GM23338 (cell line): ENCODE measurements around the gene MYO3B. TPM values are rescaled to one million over a fixed set of nuclear protein-coding genes. Genes with fewer than 3 reads are reported as not detected.

Source experiments
- ATAC-seq: fragments of 200-7000 bp; cut with Tn5 transposase; 3 replicates; pipeline ENCODE4 v1.9.1; 2020
- DNase-seq: peaks from one replicate; pipeline ENCODE4 v3.0.0-alpha.2; 2015; ENCODE audit warnings: low spot score
- H2AFZ ChIP-seq: fragments of 200-600 bp; sonication (generic); 2 replicates; pipeline ENCODE4 v1.8.0; 2016; ENCODE audit warnings: antibody characterized with exemption, mild to moderate bottlenecking, moderate library complexity
- H3F3A ChIP-seq: fragments of 200-600 bp; sonication (generic); replicated peaks from 2 replicates; pipeline ENCODE4 v1.8.0; 2017; ENCODE audit warnings: antibody characterized with exemption, mixed run types, low read depth
- H3K27ac ChIP-seq: fragments of 200-600 bp; sonication (generic); 2 replicates; pipeline ENCODE4 v1.6.1; 2016; ENCODE audit warnings: low read depth
- H3K27me3 ChIP-seq: fragments of 200-600 bp; sonication (generic); 2 replicates; pipeline ENCODE4 v1.8.0; 2016; ENCODE audit warnings: mild to moderate bottlenecking, mixed run types, moderate library complexity; ENCODE audit not compliant: insufficient read depth
- H3K36me3 ChIP-seq: fragments of 200-600 bp; sonication (generic); 2 replicates; pipeline ENCODE4 v1.8.0; 2016; ENCODE audit warnings: mild to moderate bottlenecking; ENCODE audit not compliant: insufficient read depth
- H3K4me1 ChIP-seq: fragments of 200-600 bp; sonication (generic); 2 replicates; pipeline ENCODE4 v1.8.0; 2016; ENCODE audit warnings: mild to moderate bottlenecking, moderate library complexity; ENCODE audit not compliant: insufficient read depth
- H3K4me2 ChIP-seq: fragments of 200-600 bp; sonication (generic); 2 replicates; pipeline ENCODE4 v1.7.1; 2017; ENCODE audit warnings: mixed run types
- H3K4me3 ChIP-seq: fragments of 200-600 bp; sonication (generic); 2 replicates; pipeline ENCODE4 v1.6.1; 2016; ENCODE audit warnings: mixed run types
- H3K79me2 ChIP-seq: fragments of 200-600 bp; sonication (generic); replicated peaks from 2 replicates; pipeline ENCODE4 v1.8.0; 2017; ENCODE audit warnings: mild to moderate bottlenecking; ENCODE audit not compliant: insufficient read depth
- H3K9me2 ChIP-seq: fragments of 200-600 bp; sonication (generic); 2 replicates; pipeline ENCODE4 v1.8.0; 2017; ENCODE audit not compliant: insufficient read depth
- H4K20me1 ChIP-seq: fragments of 200-600 bp; sonication (generic); replicated peaks from 2 replicates; pipeline ENCODE4 v1.8.0; 2017; ENCODE audit warnings: mild to moderate bottlenecking; ENCODE audit not compliant: insufficient read depth
- H3K27ac Mint-ChIP-seq: 2 replicates; pipeline ENCODE4 v1.8.0; 2020; ENCODE audit warnings: inconsistent platforms, mild to moderate bottlenecking, moderate library complexity, mixed read lengths
- H3K27me3 Mint-ChIP-seq: 3 replicates; pipeline ENCODE4 v1.8.0; 2022; ENCODE audit warnings: low read depth, mild to moderate bottlenecking, moderate library complexity, mixed read lengths, inconsistent platforms; ENCODE audit not compliant: insufficient read depth, poor library complexity
- H3K36me3 Mint-ChIP-seq: 3 replicates; pipeline ENCODE4 v1.8.0; 2021; ENCODE audit warnings: low read depth, mild to moderate bottlenecking, inconsistent platforms, moderate library complexity, mixed read lengths
- H3K4me1 Mint-ChIP-seq: 3 replicates; pipeline ENCODE4 v1.8.0; 2020; ENCODE audit warnings: mild to moderate bottlenecking, inconsistent platforms, mixed read lengths
- H3K4me3 Mint-ChIP-seq: 3 replicates; pipeline ENCODE4 v1.8.0; 2021; ENCODE audit warnings: moderate library complexity, mild to moderate bottlenecking, inconsistent platforms, mixed read lengths
- H3K9me3 Mint-ChIP-seq: 3 replicates; pipeline ENCODE4 v1.8.0; 2020; ENCODE audit warnings: moderate library complexity, mild to moderate bottlenecking, inconsistent platforms, mixed read lengths
- CREB1 ChIP-seq: fragments of 250-450 bp; sonication (Bioruptor Pico); IDR thresholded peaks from 2 replicates; pipeline ENCODE4 v1.5.0; 2020; ENCODE audit warnings: low read depth, mild to moderate bottlenecking, moderate library complexity
- CTCF ChIP-seq, 2 experiments: fragments of 200-600 bp in 1 of 2; sonication (generic) in 1 of 2; conservative IDR thresholded peaks; 2 replicates each; pipeline versions ENCODE4 v1.5.1 to v1.6.1; 2016 to 2017; ENCODE audit warnings: antibody characterized with exemption in 2 of 2, low read depth in 2 of 2, mild to moderate bottlenecking in 2 of 2, moderate library complexity in 1 of 2
- ETS1 ChIP-seq: IDR thresholded peaks from 2 replicates; pipeline ENCODE4 v1.6.1; 2016; ENCODE audit warnings: antibody characterized with exemption
- EZH2 ChIP-seq: fragments of 200-600 bp; sonication (generic); IDR thresholded peaks from one replicate; pipeline ENCODE4 v1.8.0; 2017; ENCODE audit warnings: antibody characterized with exemption, mild to moderate bottlenecking, low read depth; ENCODE audit not compliant: unreplicated experiment
- EZH2phosphoT487 ChIP-seq: fragments of 200-600 bp; sonication (generic); IDR thresholded peaks from one replicate; pipeline ENCODE4 v1.8.1; 2018; ENCODE audit warnings: antibody characterized with exemption; ENCODE audit not compliant: unreplicated experiment
- JUNB ChIP-seq: IDR thresholded peaks from one replicate; pipeline ENCODE4 v1.6.1; 2016; ENCODE audit warnings: antibody characterized with exemption; ENCODE audit not compliant: unreplicated experiment
- NANOG ChIP-seq: IDR thresholded peaks from 2 replicates; pipeline ENCODE4 v1.6.1; 2016; ENCODE audit warnings: antibody characterized with exemption, borderline replicate concordance
- POLR2AphosphoS5 ChIP-seq: IDR thresholded peaks from 2 replicates; pipeline ENCODE4 v1.6.1; 2016; ENCODE audit warnings: antibody characterized with exemption, low read depth
- REST ChIP-seq: IDR thresholded peaks from one replicate; pipeline ENCODE4 v1.6.1; 2018; ENCODE audit warnings: antibody characterized with exemption; ENCODE audit not compliant: unreplicated experiment
- STAT1 ChIP-seq: IDR thresholded peaks from one replicate; pipeline ENCODE4 v1.6.1; 2016; ENCODE audit warnings: antibody characterized with exemption; ENCODE audit not compliant: unreplicated experiment
- ZNF114 ChIP-seq: fragments of 250-450 bp; sonication (Bioruptor Pico); IDR thresholded peaks from 2 replicates; pipeline ENCODE4 v1.5.0; 2020; ENCODE audit warnings: mild to moderate bottlenecking, moderate library complexity
- ZNF331 ChIP-seq: fragments of 250-450 bp; sonication (Bioruptor Pico); IDR thresholded peaks from 2 replicates; pipeline ENCODE4 v1.5.0; 2020; ENCODE audit warnings: low read depth, mild to moderate bottlenecking, moderate library complexity
- ZNF462 ChIP-seq: fragments of 250-450 bp; sonication (Bioruptor Pico); IDR thresholded peaks from 2 replicates; pipeline ENCODE4 v1.5.0; 2020; ENCODE audit warnings: mild to moderate bottlenecking, moderate library complexity
- polyA plus RNA-seq: library from polyadenylated mRNA; unstranded; fragments of >200 nt; fragmentation: Nextera tagmentation; extraction: Ambion mirVana; gene quantifications from 2 replicates; pipeline ENCODE4 v1.2.1, GENCODE V29; 2016
- total RNA-seq: library from RNA; depleted of rRNA; stranded (reverse); fragments of >200 nt; shearing (Covaris generic); gene quantifications from 2 replicates; pipeline ENCODE4 v1.2.3, GENCODE V29; 2014

MYO3B gene
- total and polyA plus RNA-seq, 2 experiments from 2014 or later, result 0.42 TPM; not detected in 1

- DNase-seq, result no peak
- Histone ChIP-seq H4K20me1 (no peaks in the 10 kb centered on the region), H3K79me2 (no peaks in the 10 kb centered on the region), H3K36me3 (no peaks in the 10 kb centered on the region), H2AFZ (no peak overlapping the region), H3K4me2 (no peak overlapping the region), H3F3A (no peaks in the 10 kb centered on the region), H3K4me1 (peaks cover 15% of the 10 kb centered on the region), H3K4me3 (no peak overlapping the region), H3K9me2 (0 out of 2 replicates have a peak, but pooled peaks cover 7% of the 10 kb centered on the region), H3K27me3 (no peaks in the 10 kb centered on the region), H3K27ac (no peak overlapping the region)
- no peaks in the 10 kb centered on the region for H3K36me3 Mint-ChIP-seq
- no peak for ATAC-seq
- peaks cover 20% of the 10 kb centered on the region; the same call in 2 of the 3 replicates for H3K4me1 Mint-ChIP-seq
- H3K27me3 Mint-ChIP-seq, result peaks cover 1% of the 10 kb centered on the region
- H3K9me3 Mint-ChIP-seq, result no peaks in the 10 kb centered on the region
- TF ChIP-seq ETS1 (no peak), ZNF114 (no peak), POLR2AphosphoS5 (no peak), REST (no peak), CTCF (conservative IDR thresholded peaks at IDR 0.05; ENCODE audit: low read depth in 2 of 2) (no peak), CREB1 (CRISPR knock-in tag) (no peak), STAT1 (no peak), NANOG (no peak), JUNB (no peak), ZNF462 (CRISPR knock-in tag) (no peak), ZNF331 (CRISPR knock-in tag) (no peak), EZH2phosphoT487 (no peak), EZH2 (no peak)
- H3K27ac Mint-ChIP-seq, result no peak overlapping the region
- H3K4me3 Mint-ChIP-seq, result no peak overlapping the region
Observed at GRCh38 chr2:170652637-170653417, 474.9 kb downstream of the MYO3B start.
